GM19193 (cell line): ENCODE results near the gene NCBP2L.

Experiments
- POLR2A ChIP-seq: IDR thresholded peaks from 4 replicates; pipeline ENCODE4 v1.6.1; 2011; ENCODE audit not compliant: insufficient read depth, insufficient read length; ENCODE audit errors: extremely low read depth

Gene NCBP2L

DNA sequence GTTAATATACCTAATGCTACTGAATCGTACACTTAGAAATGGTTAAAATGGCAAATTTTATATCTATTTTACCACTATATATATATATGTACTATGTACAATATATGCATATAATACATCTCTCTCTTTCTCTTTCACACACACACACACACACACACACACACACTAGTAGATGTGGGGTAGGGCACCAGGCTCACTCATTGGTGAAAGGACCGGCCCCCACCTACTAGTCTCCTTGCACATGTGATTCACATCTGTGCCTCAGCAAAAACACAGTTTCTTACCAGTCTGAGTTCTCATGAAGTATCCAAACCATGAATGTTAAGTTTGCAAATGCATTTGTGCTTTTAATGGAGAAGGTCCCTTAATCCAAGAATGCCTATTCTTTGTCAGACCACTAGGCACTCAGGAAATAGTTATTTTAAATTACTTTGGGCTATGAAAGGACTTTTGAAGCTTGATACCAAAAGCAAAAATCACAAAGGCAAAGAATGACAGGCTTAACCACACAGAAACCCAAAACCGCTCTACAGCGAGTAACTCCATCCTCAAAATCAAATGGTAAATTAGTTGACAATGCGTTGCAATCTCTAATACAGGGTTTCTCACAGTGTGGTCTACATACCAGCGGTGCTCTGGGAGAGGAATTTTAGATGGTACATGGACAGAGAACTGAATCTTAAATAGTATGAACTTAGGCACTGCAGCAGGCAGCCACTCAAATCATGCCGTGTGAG, 7.8 kb upstream of the NCBP2L start:
- TF ChIP-seq POLR2A, result no peak

DNA sequence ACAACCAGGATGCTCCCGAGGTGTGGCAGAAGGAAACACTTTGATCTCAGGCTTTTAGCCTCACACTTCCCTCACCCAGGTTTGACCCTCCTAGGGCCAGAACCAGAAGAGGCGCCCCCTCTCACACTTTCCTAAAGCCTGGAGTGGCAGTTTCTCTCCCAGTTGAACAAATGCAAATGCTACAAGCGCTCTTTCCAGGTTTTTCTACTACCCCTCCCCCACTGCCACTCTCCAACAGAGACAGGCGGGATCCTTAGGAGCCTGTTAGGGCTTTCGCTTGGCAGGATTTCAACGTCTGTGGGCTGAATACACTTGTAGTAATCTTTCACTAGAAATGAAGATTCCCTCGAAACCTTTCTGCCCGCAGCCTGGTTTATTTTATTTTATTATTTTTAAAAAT, 4.3 kb upstream of the NCBP2L start:
- no peak for TF ChIP-seq POLR2A

DNA sequence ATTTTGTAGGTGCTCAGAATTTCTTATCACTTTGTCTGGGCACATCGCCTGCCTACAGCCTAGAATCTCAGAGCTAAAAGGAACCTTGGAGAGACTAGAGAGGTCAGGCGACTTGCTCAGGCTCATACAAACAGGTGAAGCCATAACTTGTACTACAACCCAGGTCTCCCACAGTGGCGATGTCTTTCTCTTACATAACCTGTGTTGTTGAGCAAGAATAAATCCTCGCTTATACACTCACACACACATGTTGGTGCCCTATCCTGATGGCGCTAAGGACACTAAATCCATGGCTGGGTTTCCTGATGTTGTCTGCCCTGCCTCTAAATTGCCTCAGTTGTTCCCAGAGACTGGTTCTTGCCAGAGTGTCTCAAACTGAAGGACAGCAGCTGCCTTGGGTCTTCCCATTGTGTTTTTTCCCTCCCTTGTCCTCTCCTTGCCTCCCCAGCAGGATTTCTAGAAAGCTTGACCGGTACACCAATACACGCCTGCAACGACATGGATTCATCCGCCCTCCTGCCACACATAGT, 3.6 kb upstream of the NCBP2L start:
- TF ChIP-seq POLR2A, result no peak

DNA sequence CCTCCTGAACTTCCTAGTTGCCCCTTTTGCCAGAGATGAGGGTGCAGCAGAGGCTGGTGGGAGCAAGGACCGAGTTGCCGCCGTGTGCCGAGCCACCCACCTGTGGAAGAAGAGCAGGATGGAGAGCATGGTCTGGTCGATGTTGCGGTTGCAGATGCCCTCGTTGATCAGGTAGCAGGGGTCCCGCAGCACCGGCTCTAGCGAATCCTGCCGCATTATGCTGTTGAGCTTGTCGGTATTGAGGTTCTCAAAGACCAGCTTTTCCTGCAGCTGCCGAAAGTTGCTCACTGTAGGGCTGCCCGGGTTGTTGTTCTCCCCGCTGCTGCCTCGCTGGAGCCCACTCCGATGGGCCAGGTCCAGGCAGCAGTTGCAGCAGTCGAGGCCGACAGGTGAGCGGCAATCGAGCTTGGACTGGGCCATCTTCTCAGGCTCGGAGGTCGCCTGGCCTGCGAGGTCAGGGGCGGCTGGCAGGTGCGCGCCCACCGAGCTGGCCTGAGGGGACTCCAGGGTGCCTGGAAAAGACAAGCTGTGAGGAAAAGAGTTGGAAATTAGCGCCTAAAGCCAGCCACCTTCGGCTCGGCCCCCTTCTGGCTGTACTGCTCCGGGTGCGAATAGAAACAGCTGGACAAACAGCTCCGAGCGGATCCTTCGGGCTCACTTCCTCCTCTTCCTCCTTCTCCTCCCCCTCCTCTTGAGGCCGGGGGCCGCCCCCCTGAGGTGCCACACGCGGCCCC, 2.4 kb upstream of the NCBP2L start:
- TF ChIP-seq POLR2A, result no peak

DNA sequence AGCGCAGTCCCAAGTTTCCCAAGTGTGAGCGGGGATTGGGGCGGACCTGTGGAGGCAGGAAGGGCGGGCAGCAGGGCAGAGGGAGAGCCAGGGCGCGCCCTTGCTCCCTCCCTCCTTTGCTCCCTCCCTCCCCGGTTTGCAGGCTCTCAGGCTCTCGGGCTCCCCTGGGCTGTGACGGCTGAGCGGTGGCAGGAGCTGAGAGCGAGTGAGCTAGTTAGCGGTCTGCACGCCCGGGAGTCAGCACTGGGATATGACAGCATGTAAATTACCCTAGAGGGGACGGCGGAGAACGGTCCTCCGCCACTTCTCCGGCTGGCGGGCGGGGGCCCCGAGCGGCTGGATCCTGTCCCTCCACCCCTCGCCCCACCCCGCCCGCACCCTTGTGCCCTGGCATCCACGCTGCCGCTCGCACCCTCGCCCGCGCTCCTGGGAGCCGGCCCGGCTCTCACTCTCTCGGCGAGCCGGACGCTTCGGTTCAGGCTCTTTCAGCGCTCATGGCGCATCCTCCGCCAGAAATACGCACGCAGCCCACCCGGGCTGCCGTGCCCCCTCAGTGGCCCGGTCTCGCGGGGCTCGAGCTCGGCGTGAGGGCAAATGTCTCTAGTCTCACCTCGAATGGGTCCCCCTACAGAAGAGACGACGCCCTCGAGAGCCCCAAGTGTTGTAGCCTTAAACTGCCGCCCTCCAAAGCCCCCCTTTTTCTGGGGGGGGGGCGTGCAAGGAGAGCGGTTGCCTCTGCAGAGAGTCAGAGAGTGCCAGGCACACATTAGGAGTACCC, 1.6 kb upstream of the NCBP2L start, which contains the start of gene TSC22D3:
TSS of gene TSC22D3 (minus strand) at position 54 of the 778 bp plus-strand sequence. CDS start 368 bp downstream, outside the sequence.
- no peak for TF ChIP-seq POLR2A

DNA sequence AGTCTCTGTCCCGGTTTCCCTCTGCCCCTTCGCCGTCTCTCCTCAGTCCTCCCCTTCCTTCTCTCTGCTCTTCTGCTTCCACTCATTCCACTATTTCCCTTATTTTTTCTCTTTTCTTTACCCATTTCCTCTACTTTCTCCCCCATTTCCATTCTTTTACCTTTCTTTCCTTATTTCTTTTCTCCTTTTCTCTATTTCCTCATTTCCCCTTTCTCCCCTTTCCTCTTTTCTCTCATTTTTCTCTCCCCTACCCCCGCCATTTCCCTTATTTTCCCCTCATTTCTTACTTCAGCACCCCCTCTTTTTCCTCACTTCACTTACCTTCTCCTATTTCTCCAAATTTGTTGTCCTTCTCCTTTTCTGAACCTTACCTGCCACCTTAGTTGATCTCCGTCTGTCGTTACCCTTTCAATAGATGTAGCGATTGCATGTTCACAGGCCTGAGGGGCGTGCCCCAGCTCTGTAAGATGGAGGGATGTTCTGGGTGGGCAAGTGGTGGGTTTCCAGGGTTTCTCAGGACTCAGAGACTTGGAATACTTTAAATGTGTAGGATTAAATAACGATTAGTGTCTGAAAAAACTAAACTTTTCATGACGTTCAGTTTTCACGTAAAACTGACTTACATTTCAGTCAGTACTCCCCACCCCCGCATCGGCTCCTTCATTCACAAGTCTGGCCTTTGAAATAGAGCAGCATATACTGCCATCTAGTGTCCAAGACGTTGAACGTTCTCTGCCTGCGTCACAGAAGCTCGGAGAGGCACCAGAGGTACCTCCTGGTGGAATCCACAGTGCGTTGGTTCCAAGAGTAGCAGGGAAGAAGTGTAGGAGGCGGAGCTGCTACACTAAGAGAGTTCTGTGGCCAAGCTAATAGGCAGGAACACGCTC, 641 bp upstream of the NCBP2L start:
- no peak for TF ChIP-seq POLR2A

DNA sequence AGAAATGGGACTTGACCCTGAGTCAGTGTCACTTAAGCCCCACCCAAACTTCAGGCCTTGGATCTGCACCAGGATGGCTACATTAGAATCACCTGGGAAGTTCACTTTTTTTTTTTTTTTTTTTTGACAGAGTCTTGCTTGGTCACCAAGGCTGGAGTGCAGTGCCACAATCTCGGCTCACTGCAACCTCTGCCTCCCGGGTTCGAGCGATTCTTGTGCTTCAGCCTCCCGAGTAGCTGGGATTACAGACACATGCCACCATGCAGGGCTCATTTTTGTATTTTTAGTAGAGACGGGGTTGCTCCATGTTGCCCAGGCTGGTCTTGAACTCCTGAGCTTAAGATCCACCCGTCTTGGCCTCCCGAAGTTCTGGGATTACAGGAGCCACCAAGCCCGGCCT, 3.0 kb downstream of the NCBP2L start:
- TF ChIP-seq POLR2A, result no peak

DNA sequence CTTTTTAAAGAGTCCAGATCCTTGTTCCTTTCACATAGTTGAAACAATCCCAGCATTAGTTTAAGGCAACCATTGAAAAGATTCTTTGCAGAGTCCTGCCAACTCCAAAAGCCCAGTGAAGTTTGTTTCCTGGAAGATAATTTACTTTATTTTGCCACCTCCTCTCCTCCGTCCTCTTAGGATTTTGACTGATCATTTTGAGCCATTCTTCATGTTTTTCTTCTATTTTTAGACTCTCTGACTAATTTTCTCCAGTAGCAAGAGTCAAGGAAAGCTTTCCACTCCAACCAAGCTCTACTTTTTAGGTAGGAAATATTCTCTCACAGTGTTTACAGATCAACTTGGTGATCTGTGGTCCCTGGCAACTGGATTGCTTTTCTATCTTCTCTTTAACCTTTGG, 10.3 kb downstream of the NCBP2L start:
- no peak for TF ChIP-seq POLR2A

DNA sequence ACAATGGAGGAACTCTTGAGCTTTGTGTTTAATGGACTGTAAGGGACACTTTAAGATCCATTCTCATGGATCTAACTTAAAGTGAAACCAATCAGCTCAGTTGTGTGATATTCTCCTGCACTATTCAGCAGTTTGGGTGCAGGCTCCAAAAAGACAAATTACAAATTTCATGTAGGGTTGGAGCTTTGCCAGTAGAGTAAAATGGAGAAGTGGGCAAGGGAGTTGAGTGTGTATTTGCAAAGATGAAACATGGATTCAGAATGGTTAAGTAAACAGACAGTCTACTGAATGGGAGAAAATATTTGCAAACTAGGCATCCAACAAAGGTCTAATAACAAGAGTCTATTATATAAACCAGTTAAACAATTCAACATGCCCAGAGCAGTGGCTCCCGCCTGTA, 26.9 kb downstream of the NCBP2L start:
- TF ChIP-seq POLR2A, result no peak

DNA sequence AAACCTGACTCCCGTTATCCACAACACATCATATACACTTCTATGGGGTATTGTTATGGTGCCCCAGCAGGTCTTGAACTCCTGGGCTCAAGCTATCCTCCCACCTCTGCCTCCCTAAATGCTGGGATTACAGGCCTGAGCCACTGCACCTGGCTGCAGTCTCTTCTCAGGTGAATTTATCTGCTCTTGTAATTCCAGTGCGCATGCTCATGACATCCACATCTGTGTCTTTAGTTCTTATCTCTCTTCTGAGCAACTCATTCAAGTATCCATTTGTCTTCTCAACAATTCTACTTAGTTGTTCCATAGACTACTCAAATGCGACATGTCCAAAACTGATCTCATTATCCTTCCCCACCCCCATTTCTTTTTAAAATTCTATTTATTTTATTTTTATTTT, 27.6 kb downstream of the NCBP2L start:
- TF ChIP-seq POLR2A, result no peak

DNA sequence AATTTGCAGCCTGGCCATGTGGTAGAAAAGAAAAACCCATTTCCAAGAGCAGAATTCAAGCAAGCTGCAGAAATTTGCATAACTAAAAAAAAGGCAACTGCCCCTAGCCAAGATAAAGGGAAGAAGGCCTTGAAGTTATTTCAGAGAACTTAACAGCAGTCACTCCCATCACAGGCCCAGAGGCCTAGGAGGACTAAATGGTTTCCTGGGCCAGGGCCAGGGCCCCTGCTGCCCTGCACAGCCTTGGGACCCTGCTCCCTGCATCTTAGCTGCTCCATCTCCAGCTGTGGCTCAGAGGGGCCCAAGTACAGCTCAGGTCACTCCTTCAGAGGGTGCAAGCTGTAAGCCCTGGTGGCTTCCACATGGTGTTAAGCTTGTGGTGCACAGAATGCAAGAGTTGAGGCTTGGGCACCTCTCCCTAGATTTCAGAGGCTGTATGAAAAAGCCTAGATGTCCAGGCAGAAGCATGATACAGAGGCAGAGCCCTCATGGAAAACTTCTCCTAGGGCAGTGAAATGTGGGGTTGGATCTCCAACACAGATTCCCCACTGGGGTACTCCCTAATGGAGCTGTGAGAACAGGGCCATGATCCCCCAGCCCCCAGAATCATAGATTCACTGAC, 41.5 kb downstream of the NCBP2L start:
- TF ChIP-seq POLR2A, result no peak

DNA sequence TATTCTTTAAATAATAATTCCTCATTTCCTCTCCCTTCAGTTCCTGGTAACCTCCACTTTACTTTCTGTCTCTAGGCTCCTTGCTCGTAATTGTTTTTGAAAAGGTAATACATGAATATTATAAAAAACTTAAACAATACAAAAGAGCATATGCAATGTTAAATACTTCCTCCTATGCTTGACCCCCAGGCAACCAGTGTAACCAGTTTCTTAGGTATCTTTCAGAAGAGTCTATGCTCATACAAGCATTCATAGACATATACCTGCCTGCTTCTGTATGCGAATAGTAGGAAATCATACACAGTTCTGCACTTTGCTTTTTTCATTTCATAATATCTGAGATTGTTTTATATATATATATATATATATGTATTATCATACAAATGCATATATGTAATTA, 45.5 kb downstream of the NCBP2L start:
- TF ChIP-seq POLR2A, result no peak

DNA sequence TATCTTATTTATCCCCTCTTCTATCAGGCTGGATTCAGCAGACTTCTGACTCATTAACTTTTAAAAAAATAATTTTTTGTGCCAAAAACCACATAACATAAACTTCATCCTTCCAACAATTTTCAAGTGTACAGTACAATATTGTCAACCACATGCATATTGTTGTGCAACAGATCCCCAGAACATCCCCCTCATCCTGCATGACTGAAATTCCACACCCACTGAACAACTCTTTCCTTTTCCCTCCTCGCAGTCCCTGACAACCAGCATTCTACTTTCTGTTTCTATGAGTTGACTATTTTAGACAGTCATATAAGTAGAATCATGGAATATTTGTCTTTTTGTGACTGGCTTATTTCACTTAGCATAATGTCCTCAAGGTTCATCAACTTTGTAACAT, 45.9 kb downstream of the NCBP2L start:
- no peak for TF ChIP-seq POLR2A
